ENCODE results near the gene TSHR. TPM values are rescaled to one million over a fixed set of nuclear protein-coding genes. Genes with fewer than 3 reads are reported as not detected.

TSHR gene
- total RNA-seq, 1 experiment from 2014 or later, result not detected

DNA sequence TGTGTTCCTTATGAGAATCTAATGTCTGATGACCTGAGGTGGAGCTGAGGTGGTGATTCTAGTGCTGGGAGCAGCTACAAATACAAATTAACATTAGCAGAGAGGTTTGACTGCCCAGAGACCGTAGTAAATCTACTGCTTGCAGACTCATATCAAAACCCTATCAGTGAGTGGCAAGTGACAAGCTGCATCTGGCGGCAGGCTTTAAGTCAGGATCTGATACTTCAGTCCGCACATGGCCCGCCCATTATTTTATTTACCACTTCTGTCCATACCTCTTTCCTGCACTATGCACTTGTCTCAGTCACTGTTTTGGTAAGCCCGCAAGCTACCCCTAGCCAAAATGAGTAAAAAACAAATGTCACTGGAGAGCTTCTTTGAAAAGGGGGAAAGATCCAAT is 25.3 kb upstream of the TSHR start (continued):
- TF ChIP-seq, protein P1, sequence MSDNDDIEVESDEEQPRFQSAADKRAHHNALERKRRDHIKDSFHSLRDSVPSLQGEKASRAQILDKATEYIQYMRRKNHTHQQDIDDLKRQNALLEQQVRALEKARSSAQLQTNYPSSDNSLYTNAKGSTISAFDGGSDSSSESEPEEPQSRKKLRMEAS (IDR thresholded peaks at IDR 0.05), result no peak
- no peak for TF ChIP-seq ELF1 (IDR thresholded peaks at IDR 0.05; ENCODE audit: borderline replicate concordance, low read depth)

DNA sequence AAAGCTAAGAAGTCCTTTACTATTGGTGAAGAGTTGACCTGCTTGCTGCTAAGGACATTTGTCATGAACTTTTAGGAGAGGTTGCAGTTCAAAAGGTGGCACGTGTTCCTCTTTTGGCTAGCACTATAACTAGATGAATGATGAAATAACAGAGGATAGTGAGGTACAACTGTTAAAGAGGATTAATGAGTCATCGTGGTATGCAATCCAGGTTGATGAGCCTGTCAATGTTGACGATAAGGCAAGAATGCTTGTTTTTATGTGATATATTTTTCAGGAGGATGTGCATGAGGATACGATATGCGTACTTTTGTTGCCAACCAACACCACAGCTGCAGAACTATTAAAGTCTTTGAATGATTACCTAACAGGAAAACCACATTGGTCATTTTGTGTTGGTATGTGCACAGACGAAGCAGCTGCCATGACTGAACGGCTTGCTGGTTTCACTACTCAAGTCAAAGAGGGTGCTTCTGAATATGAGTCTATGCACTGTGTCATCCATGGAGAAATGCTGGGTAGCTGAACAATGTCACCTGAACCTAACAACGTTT is 24.5 kb upstream of the TSHR start:
- peaks cover 4 to 9% of the 10 kb centered on the region in 2 experiments; a peak in 3 of 4 replicates for H3K4me1 ChIP-seq (ENCODE audit: control insufficient read depth in 1 of 2, insufficient read depth in 2 of 2, low read length in 2 of 2)
- H3K36me3 ChIP-seq (ENCODE audit: control insufficient read depth in 1 of 2, insufficient read depth in 2 of 2, low read length in 2 of 2), result no peaks in the 10 kb centered on the region
- TF ChIP-seq, protein P2, sequence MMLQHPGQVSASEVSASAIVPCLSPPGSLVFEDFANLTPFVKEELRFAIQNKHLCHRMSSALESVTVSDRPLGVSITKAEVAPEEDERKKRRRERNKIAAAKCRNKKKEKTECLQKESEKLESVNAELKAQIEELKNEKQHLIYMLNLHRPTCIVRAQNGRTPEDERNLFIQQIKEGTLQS (IDR thresholded peaks at IDR 0.05), result 0 out of 2 replicates have a peak, but pooled peaks have one; percentile 35
- peak; percentile 61 for TF ChIP-seq CEBPB (IDR thresholded peaks at IDR 0.05; ENCODE audit: low read depth)
- TF ChIP-seq, protein P3, sequence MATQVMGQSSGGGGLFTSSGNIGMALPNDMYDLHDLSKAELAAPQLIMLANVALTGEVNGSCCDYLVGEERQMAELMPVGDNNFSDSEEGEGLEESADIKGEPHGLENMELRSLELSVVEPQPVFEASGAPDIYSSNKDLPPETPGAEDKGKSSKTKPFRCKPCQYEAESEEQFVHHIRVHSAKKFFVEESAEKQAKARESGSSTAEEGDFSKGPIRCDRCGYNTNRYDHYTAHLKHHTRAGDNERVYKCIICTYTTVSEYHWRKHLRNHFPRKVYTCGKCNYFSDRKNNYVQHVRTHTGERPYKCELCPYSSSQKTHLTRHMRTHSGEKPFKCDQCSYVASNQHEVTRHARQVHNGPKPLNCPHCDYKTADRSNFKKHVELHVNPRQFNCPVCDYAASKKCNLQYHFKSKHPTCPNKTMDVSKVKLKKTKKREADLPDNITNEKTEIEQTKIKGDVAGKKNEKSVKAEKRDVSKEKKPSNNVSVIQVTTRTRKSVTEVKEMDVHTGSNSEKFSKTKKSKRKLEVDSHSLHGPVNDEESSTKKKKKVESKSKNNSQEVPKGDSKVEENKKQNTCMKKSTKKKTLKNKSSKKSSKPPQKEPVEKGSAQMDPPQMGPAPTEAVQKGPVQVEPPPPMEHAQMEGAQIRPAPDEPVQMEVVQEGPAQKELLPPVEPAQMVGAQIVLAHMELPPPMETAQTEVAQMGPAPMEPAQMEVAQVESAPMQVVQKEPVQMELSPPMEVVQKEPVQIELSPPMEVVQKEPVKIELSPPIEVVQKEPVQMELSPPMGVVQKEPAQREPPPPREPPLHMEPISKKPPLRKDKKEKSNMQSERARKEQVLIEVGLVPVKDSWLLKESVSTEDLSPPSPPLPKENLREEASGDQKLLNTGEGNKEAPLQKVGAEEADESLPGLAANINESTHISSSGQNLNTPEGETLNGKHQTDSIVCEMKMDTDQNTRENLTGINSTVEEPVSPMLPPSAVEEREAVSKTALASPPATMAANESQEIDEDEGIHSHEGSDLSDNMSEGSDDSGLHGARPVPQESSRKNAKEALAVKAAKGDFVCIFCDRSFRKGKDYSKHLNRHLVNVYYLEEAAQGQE (IDR thresholded peaks at IDR 0.05; ENCODE audit: low read depth), result no peak
- TF ChIP-seq, protein P1 (IDR thresholded peaks at IDR 0.05), result peak; percentile 48; the same call in 1 of the 2 replicates
- peak; percentile 52 for TF ChIP-seq FOSL1 (IDR thresholded peaks at IDR 0.05; ENCODE audit: low read depth)
- TF ChIP-seq, protein P4, sequence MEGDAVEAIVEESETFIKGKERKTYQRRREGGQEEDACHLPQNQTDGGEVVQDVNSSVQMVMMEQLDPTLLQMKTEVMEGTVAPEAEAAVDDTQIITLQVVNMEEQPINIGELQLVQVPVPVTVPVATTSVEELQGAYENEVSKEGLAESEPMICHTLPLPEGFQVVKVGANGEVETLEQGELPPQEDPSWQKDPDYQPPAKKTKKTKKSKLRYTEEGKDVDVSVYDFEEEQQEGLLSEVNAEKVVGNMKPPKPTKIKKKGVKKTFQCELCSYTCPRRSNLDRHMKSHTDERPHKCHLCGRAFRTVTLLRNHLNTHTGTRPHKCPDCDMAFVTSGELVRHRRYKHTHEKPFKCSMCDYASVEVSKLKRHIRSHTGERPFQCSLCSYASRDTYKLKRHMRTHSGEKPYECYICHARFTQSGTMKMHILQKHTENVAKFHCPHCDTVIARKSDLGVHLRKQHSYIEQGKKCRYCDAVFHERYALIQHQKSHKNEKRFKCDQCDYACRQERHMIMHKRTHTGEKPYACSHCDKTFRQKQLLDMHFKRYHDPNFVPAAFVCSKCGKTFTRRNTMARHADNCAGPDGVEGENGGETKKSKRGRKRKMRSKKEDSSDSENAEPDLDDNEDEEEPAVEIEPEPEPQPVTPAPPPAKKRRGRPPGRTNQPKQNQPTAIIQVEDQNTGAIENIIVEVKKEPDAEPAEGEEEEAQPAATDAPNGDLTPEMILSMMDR (IDR thresholded peaks at IDR 0.05 in 2 of 3, conservative IDR thresholded peaks at IDR 0.05 in 1 of 3; ENCODE audit: borderline replicate concordance in 1 of 3, insufficient read depth in 1 of 3, low read depth in 2 of 3, low read length in 2 of 3), result no peak
- 0 out of 2 replicates have a peak, but pooled peaks have one; percentile 35 for TF ChIP-seq JUND (IDR thresholded peaks at IDR 0.05)
- no peaks in the 10 kb centered on the region for H3K9me2 ChIP-seq (ENCODE audit: insufficient read depth)
- no peaks in the 10 kb centered on the region for H3K27me3 ChIP-seq (ENCODE audit: insufficient read depth, low read length)
- DNase-seq (ENCODE audit: low read depth, low spot score) (no peak), ATAC-seq (no peak)
- RAD21 ChIA-PET (ENCODE audit: low non-redundant PET in 1 of 2, low total read pairs in 2 of 2, uncharacterized antibody in 2 of 2, unreplicated experiment in 2 of 2), result no interaction called here
- H3K79me2 ChIP-seq (ENCODE audit: insufficient read depth, low read length), result peaks cover 15% of the 10 kb centered on the region
- H4K20me1 ChIP-seq (ENCODE audit: insufficient read depth), result no peaks in the 10 kb centered on the region
- H3K9me3 ChIP-seq (ENCODE audit: control insufficient read depth in 1 of 2, insufficient read depth in 1 of 2, low read depth in 1 of 2, low read length in 2 of 2), result no peaks in the 10 kb centered on the region
- H2AFZ ChIP-seq (ENCODE audit: low read depth, low read length, poor library complexity, severe bottlenecking), result no peak overlapping the region
- CTCF ChIA-PET, result no interaction called here
- intact Hi-C loops (cut with micrococcal nuclease), result no loop called here
- no peak overlapping the region for H3K9ac ChIP-seq (ENCODE audit: low read length)
- POLR2A ChIA-PET, result no interaction called here
- no TSS peak for BruUV-seq (replicated peaks)
- no peak overlapping the region for H3K27ac ChIP-seq (ENCODE audit: low read depth, low read length)
- no peak overlapping the region for H3K4me3 ChIP-seq (replicated peaks in 1 of 2; ENCODE audit: low read depth in 1 of 2, low read length in 2 of 2)
- no peak overlapping the region for H3K4me2 ChIP-seq (ENCODE audit: low read length)

Data from HCT116 (cell line).